GM12878 (cell line): ENCODE results near the gene CR1L. TPM values are rescaled to one million over a fixed set of nuclear protein-coding genes. Genes with fewer than 3 reads are reported as not detected.
"Not testable (repeated sequence)": the region's sequence is repeated elsewhere in the genome, so short reads cannot be mapped to it uniquely, and the experiment has no call there.

ENCODE experiments used
- ATAC-seq: fragments of 200-7000 bp; cut with Tn5 transposase; 3 replicates; pipeline ENCODE4 v1.9.1; 2020; ENCODE audit warnings: mild to moderate bottlenecking, moderate library complexity
- BruUV-seq: library from RNA; stranded (reverse); fragments of 400-500 nt; replicated peaks from 2 replicates; lab custom pipeline; 2021; lab: Mats Ljungman, UMichigan
- CTCF ChIA-PET: fragments of 300-600 bp; sonication (Branson Sonifier 250); formaldehyde crosslinking; extraction: SDS; loops from one replicate; lab custom pipeline; 2021; ENCODE audit warnings: inconsistent platforms; lab: Yijun Ruan, JAX
- POLR2A ChIA-PET: fragments of 350-600 bp; formaldehyde crosslinking; extraction: SDS; loops from one replicate; lab custom pipeline; 2021; ENCODE audit warnings: inconsistent platforms; lab: Charles Lee
- RAD21 ChIA-PET: fragments of 300-600 bp; sonication (Branson Sonifier 250); formaldehyde crosslinking; loops from one replicate; lab custom pipeline; 2023; ENCODE audit warnings: antibody characterized with exemption; ENCODE audit not compliant: unreplicated experiment; lab: Charles Lee
- SMC1A ChIA-PET: fragments of 300-600 bp; sonication (Branson Sonifier 250); formaldehyde crosslinking; loops from one replicate; lab custom pipeline; 2023; ENCODE audit not compliant: unreplicated experiment, uncharacterized antibody; lab: Charles Lee
- DNase-seq: peaks from one replicate; pipeline ENCODE4 v3.0.0-alpha.2; 2011; ENCODE audit warnings: low read depth, low spot score
- FAIRE-seq: peaks from 3 replicates; lab custom pipeline; 2011; peaks lifted over from hg19 to GRCh38; lab: Jason Lieb, UNC
- H2AFZ ChIP-seq: 2 replicates; pipeline ENCODE4 v1.6.0; 2011; ENCODE audit warnings: low read depth, low read length, control low read depth; ENCODE audit not compliant: control insufficient read depth
- H3K27ac ChIP-seq: 2 replicates; pipeline ENCODE4 v1.5.1; 2011; ENCODE audit warnings: control low read depth; ENCODE audit not compliant: control insufficient read depth, insufficient read depth
- H3K27me3 ChIP-seq, 2 experiments: replicated peaks in 1 of 2; 2 replicates each; pipeline versions ENCODE4 v1.6.0 to v1.6.1; 2011; ENCODE audit warnings: low read length in 1 of 2; ENCODE audit not compliant: control insufficient read depth in 2 of 2, insufficient read depth in 2 of 2
- H3K36me3 ChIP-seq, 2 experiments: 2 replicates each; pipeline ENCODE4 v1.5.1; 2011; ENCODE audit warnings: low read length in 1 of 2; ENCODE audit not compliant: control insufficient read depth in 2 of 2, insufficient read depth in 2 of 2
- H3K4me1 ChIP-seq: 2 replicates; pipeline ENCODE4 v1.6.1; 2011; ENCODE audit warnings: mild to moderate bottlenecking, low read length, moderate library complexity, mixed read lengths; ENCODE audit not compliant: control insufficient read depth, insufficient read depth
- H3K4me2 ChIP-seq: 2 replicates; pipeline ENCODE4 v1.6.0; 2011; ENCODE audit warnings: control low read depth; ENCODE audit not compliant: control insufficient read depth, insufficient read depth
- H3K4me3 ChIP-seq: fragments of 200-600 bp; sonication (generic); 2 replicates; pipeline ENCODE4 v1.5.1; 2016
- H3K79me2 ChIP-seq: 2 replicates; pipeline ENCODE4 v1.6.0; 2011; ENCODE audit warnings: low read length; ENCODE audit not compliant: control insufficient read depth, insufficient read depth
- H3K9ac ChIP-seq: 2 replicates; pipeline ENCODE4 v1.8.0; 2011; ENCODE audit warnings: low read length, control low read depth, mixed read lengths; ENCODE audit not compliant: control insufficient read depth, insufficient read depth
- H3K9me3 ChIP-seq: replicated peaks from 3 replicates; pipeline ENCODE4 v1.5.1; 2011; ENCODE audit warnings: mild to moderate bottlenecking, low read length; ENCODE audit not compliant: control insufficient read depth, insufficient read depth
- H4K20me1 ChIP-seq: 2 replicates; pipeline ENCODE4 v1.6.0; 2011; ENCODE audit not compliant: control insufficient read depth, insufficient read depth
- EED ChIP-seq: sonication (generic); IDR thresholded peaks from 2 replicates; pipeline ENCODE4 v1.6.1; 2016; ENCODE audit warnings: antibody characterized with exemption, low read depth
- WGBS: methylation state at CpG from one replicate; pipeline ENCODE4 v1.1.6; 2016; ENCODE audit warnings: low lambda C conversion rate; ENCODE audit not compliant: insufficient replicate concordance, insufficient coverage; ENCODE audit errors: missing lambda C conversion rate; 5-methylcytosine and 5-hydroxymethylcytosine counted together
- in situ Hi-C: fragments of 300-500 bp; cut with MboI; formaldehyde crosslinking; loops from 9 replicates; pipeline ENCODE4 v1.14.3; 2018; ENCODE audit warnings: mixed read lengths
- intact Hi-C: fragments of 100-400 bp; cut with micrococcal nuclease; formaldehyde crosslinking; loops from one replicate; pipeline ENCODE4 v1.14.2; 2022; ENCODE audit not compliant: unreplicated experiment
- polyA plus RNA-seq, 11 experiments: library from polyadenylated mRNA; depleted of rRNA in 4 of 11; unstranded in 6 of 11; stranded (reverse) in 5 of 11; fragments of >200 nt; fragmentation: Nextera tagmentation in 4 of 11; fragmentation: Illumina TruSeq in 1 of 11; extraction: Ambion mirVana in 4 of 11; extraction: Trizol in 1 of 11; gene quantifications; 1 replicate in 1 of 11; 2 replicates in 10 of 11; pipeline versions ENCODE4 v1.2.1 to v1.2.3, GENCODE V29; 2011 to 2016; ENCODE audit warnings: inconsistent platforms in 2 of 11, missing spikeins in 2 of 11, low read depth in 1 of 11
- total RNA-seq, 4 experiments: library from RNA; depleted of rRNA in 3 of 4; stranded (reverse); fragments of >200 nt in 3 of 4; fragmentation: Illumina TruSeq in 1 of 4; extraction: Trizol in 1 of 4; gene quantifications; 2 replicates each; pipeline versions ENCODE4 v1.2.1 to v1.2.3, GENCODE V29; 2013 to 2021
- TF ChIP-seq, protein P1 (sequence below), 3 experiments: IDR thresholded peaks in 2 of 3; conservative IDR thresholded peaks in 1 of 3; 2 replicates each; pipeline ENCODE4 v1.5.1; 2011; ENCODE audit warnings: low read depth in 3 of 3, low read length in 3 of 3, mild to moderate bottlenecking in 3 of 3, control low read depth in 2 of 3, moderate library complexity in 2 of 3, inconsistent platforms in 1 of 3, mixed read lengths in 1 of 3; ENCODE audit not compliant: control insufficient read depth in 2 of 3, insufficient read depth in 1 of 3; ENCODE audit errors: extremely low read depth in 1 of 3

Gene CR1L
- total and polyA plus RNA-seq, 10 of the 15 experiments (the other 5 are each of a cell fraction or from before 2014, with no cell fraction given), result 0.11 TPM; not detected in 9

- POLR2A ChIA-PET, result no interaction called here
- TF ChIP-seq, protein P1, sequence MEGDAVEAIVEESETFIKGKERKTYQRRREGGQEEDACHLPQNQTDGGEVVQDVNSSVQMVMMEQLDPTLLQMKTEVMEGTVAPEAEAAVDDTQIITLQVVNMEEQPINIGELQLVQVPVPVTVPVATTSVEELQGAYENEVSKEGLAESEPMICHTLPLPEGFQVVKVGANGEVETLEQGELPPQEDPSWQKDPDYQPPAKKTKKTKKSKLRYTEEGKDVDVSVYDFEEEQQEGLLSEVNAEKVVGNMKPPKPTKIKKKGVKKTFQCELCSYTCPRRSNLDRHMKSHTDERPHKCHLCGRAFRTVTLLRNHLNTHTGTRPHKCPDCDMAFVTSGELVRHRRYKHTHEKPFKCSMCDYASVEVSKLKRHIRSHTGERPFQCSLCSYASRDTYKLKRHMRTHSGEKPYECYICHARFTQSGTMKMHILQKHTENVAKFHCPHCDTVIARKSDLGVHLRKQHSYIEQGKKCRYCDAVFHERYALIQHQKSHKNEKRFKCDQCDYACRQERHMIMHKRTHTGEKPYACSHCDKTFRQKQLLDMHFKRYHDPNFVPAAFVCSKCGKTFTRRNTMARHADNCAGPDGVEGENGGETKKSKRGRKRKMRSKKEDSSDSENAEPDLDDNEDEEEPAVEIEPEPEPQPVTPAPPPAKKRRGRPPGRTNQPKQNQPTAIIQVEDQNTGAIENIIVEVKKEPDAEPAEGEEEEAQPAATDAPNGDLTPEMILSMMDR (IDR thresholded peaks at IDR 0.05 in 2 of 3, conservative IDR thresholded peaks at IDR 0.05 in 1 of 3; ENCODE audit: control insufficient read depth in 2 of 3, extremely low read depth in 1 of 3, insufficient read depth in 1 of 3, low read depth in 3 of 3, low read length in 3 of 3), result peak in 2 of 3 experiments; percentile 1 to 10; a peak in 1 of 6 replicates
- TF ChIP-seq EED, result no peak
- H4K20me1 ChIP-seq, result no peaks in the 10 kb centered on the region
- H2AFZ ChIP-seq, result no peak overlapping the region
- H3K9ac ChIP-seq, result no peak overlapping the region
- ATAC-seq (peak; percentile 41; the same call in 2 of the 3 replicates), DNase-seq (no peak), FAIRE-seq (no peak)
- H3K4me3 ChIP-seq, result no peak overlapping the region
- WGBS, result 42% methylated on average over 5 of the region's 5 CpGs
- H3K27me3 ChIP-seq, result no peaks in the 10 kb centered on the region; a peak in 2 of 4 replicates
- CTCF ChIA-PET, result interaction anchor here (0.5 to 1.1 kb wide), 4 partner anchors 13 to 712 kb away, joined by 3 to 7 read pairs (median 3); no protein-coding TSS in a partner anchor
- in situ Hi-C loops (no loop called here), intact Hi-C loops (no loop called here)
- no peak overlapping the region for H3K27ac ChIP-seq
- no peaks in the 10 kb centered on the region for H3K4me1 ChIP-seq
- SMC1A ChIA-PET, result no interaction called here
- H3K36me3 ChIP-seq, result no peaks in the 10 kb centered on the region
- no TSS peak for BruUV-seq
- RAD21 ChIA-PET, result interaction anchor here (1.8 kb wide), 1 partner anchor 86 kb away, joined by 6 read pairs; no protein-coding TSS in a partner anchor
- H3K4me2 ChIP-seq, result no peak overlapping the region
- H3K9me3 ChIP-seq, result no peaks in the 10 kb centered on the region
- H3K79me2 ChIP-seq, result no peaks in the 10 kb centered on the region
Measured at GRCh38 chr1:207711285-207711684, 66.4 kb downstream of the CR1L start.

DNA sequence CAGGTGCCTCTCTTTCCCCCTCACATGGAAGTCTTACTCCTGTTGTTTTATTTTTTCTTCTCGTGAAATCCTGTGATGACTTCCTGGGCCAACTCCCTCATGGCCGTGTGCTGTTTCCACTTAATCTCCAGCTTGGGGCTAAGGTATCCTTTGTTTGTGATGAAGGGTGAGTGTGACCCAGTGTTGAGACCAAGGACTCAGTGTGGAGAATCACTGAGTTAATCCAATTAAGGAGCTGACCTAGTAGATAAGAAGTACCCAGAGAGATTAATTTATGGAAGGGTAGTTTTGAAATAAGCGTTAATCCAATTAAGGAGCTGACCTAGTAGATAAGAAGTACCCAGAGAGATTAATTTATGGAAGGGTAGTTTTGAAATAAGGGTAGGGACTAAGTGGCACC is 67.8 kb downstream of the CR1L start:
- SMC1A ChIA-PET, result interaction anchor here (0.7 to 1.3 kb wide), 4 partner anchors 25 to 86 kb away, joined by 3 to 4 read pairs (median 3); no protein-coding TSS in a partner anchor
- WGBS, result 68% methylated on average over 3 of the region's 3 CpGs
- ATAC-seq, in situ Hi-C loops, H3K36me3 ChIP-seq, BruUV-seq, DNase-seq, H3K4me1 ChIP-seq, H3K4me2 ChIP-seq, H3K27me3 ChIP-seq, FAIRE-seq, H3K9ac ChIP-seq, H3K27ac ChIP-seq, POLR2A ChIA-PET, H3K9me3 ChIP-seq, H3K79me2 ChIP-seq, H4K20me1 ChIP-seq, H3K4me3 ChIP-seq, H2AFZ ChIP-seq: not testable (repeated sequence)
- RAD21 ChIA-PET, result interaction anchor here (1.8 kb wide), 1 partner anchor 85 kb away, joined by 6 read pairs; no protein-coding TSS in a partner anchor
- CTCF ChIA-PET, result interaction anchor here (0.8 to 0.9 kb wide), 2 partner anchors 10 to 85 kb away, joined by 3 to 5 read pairs; no protein-coding TSS in a partner anchor
- intact Hi-C loops, result loop anchor here (2.0 kb wide), 1 partner anchor 84 kb away; no protein-coding TSS in a partner anchor
